Transverse colon (tissue), 4 donors: Measurements from ENCODE around the gene GTF2H4. TPM values are rescaled to one million over a fixed set of nuclear protein-coding genes. Genes with fewer than 3 reads are reported as not detected.
A peak's percentile ranks its signal among the peaks of the same experiment; 100 is the strongest.

Experiments
- DNase-seq: peaks from one replicate; pipeline ENCODE4 v3.0.0-alpha.2; 2019
- H3K27ac ChIP-seq, 4 donors: fragments of 200-600 bp; sonication (generic); 2 replicates each; pipeline ENCODE4 v1.5.1; 2016 to 2018; ENCODE audit warnings: inconsistent platforms in 4 of 4
- H3K27me3 ChIP-seq: fragments of 200-600 bp; sonication (generic); 2 replicates; pipeline ENCODE4 v1.5.1; 2017; ENCODE audit warnings: inconsistent platforms
- H3K36me3 ChIP-seq, 4 donors: fragments of 200-600 bp; sonication (generic); 2 replicates each; pipeline ENCODE4 v1.5.1; 2017 to 2019; ENCODE audit warnings: inconsistent platforms in 4 of 4
- H3K4me1 ChIP-seq, 4 donors: fragments of 200-600 bp; sonication (generic); 2 replicates each; pipeline ENCODE4 v1.5.1; 2017 to 2020; ENCODE audit warnings: inconsistent platforms in 4 of 4
- H3K4me3 ChIP-seq, 4 donors: fragments of 200-600 bp; sonication (generic); 1 replicate in 1 of 4; 2 replicates in 3 of 4; pipeline versions ENCODE4 v1.5.1 to v1.6.1; 2017 to 2019; ENCODE audit warnings: inconsistent platforms in 4 of 4
- H3K9me3 ChIP-seq, 2 donors: fragments of 200-600 bp; sonication (generic); 2 replicates each; pipeline ENCODE4 v1.5.1; 2017 to 2019; ENCODE audit warnings: inconsistent platforms in 2 of 2
- CTCF ChIP-seq, 5 experiments: fragments of 200-600 bp in 3 of 5; fragments of 450-650 bp in 2 of 5; sonication (generic) in 3 of 5; IDR thresholded peaks; 1 replicate in 2 of 5; 2 replicates in 3 of 5; pipeline ENCODE4 v1.5.1; 2016 to 2017; ENCODE audit warnings: antibody characterized with exemption in 5 of 5, inconsistent platforms in 3 of 5, mild to moderate bottlenecking in 2 of 5, moderate library complexity in 1 of 5
- EP300 ChIP-seq: sonication (generic); formaldehyde crosslinking; IDR thresholded peaks from one replicate; pipeline ENCODE4 v1.6.1; 2017; ENCODE audit warnings: antibody characterized with exemption, low read depth
- POLR2A ChIP-seq: fragments of 450-650 bp; IDR thresholded peaks from one replicate; pipeline ENCODE4 v1.6.1; 2016; ENCODE audit warnings: antibody characterized with exemption, mild to moderate bottlenecking, moderate library complexity
- POLR2AphosphoS5 ChIP-seq, 3 donors: sonication (generic); formaldehyde crosslinking; IDR thresholded peaks; one replicate each; pipeline ENCODE4 v1.6.1; 2016; ENCODE audit warnings: antibody characterized with exemption in 3 of 3
- WGBS, 2 donors: methylation state at CpG; one replicate each; pipeline ENCODE4 v1.1.5; 2018; ENCODE audit warnings: low coverage in 1 of 2; 5-methylcytosine and 5-hydroxymethylcytosine counted together
- in situ Hi-C, 4 donors: fragments of 200-750 bp; cut with MboI; loops; one replicate each; pipeline versions ENCODE4 v1.15.0 to v1.15.1; 2017; ENCODE audit warnings: low sequenced_read_pairs in 3 of 4, low pct_ligation_motif_present in 1 of 4, low pct_unique_long_range_greater_than_20kb in 1 of 4
- intact Hi-C: fragments of 100-400 bp; cut with DNase I; formaldehyde crosslinking; loops from one replicate; pipeline ENCODE4 v1.15.1; 2023; ENCODE audit warnings: low total_unique reads
- total RNA-seq, 4 donors: library from RNA; depleted of rRNA; stranded (reverse); fragments of >200 nt; gene quantifications; one replicate each; pipeline ENCODE4 v1.1.0, GENCODE V29; 2016

The GTF2H4 gene
- total RNA-seq, 4 donors from 2014 or later, result 2.0 to 44.5 (median 6.8) TPM

- no peaks in the 10 kb centered on the region for H3K27me3 ChIP-seq
- TF ChIP-seq POLR2AphosphoS5 (IDR thresholded peaks at IDR 0.05) (peak; percentile 36 to 42 (median 36)), CTCF (IDR thresholded peaks at IDR 0.05) (peak; percentile 86 to 98 (median 89)), POLR2A (no peak)
- peak overlapping the region; percentile 85 to 87 (median 87) for H3K27ac ChIP-seq
- peaks cover 11 to 38% (median 18%) of the 10 kb centered on the region in 4 donors for H3K4me1 ChIP-seq
- H3K4me3 ChIP-seq, result peak overlapping the region in 3 of 4 donors; percentile 17 to 53 (median 30)
- 4 to 15% methylated on average over 4 to 15 of the region's 15 CpGs for WGBS, 2 donors
- in situ Hi-C loops, result loop anchor here in 3 of 4 donors (5.0 to 25.0 kb wide), 4 partner anchors 50 to 153 kb away; partner anchors contain the start of genes FLOT1 (in 2 of the 3), IER3 (in 2 of the 3) and TUBB (in 1 of the 3)
- DNase-seq, result peak; percentile 93
- no peaks in the 10 kb centered on the region for H3K9me3 ChIP-seq
- intact Hi-C loops, result loop anchor here (2.0 to 5.0 kb wide), 2 partner anchors 49 to 135 kb away; partner anchors contain the start of genes FLOT1 and IER3
- no peaks in the 10 kb centered on the region for H3K36me3 ChIP-seq
These were observed 30.4 kb upstream of the GTF2H4 start for GRCh38 chr6:30877419-30878262.

GRCh38 chr6:30879684-30880427 lies 28.2 kb upstream of the GTF2H4 start:
- in situ Hi-C loops, result loop anchor here in 3 of 4 donors (5.0 to 25.0 kb wide), 4 partner anchors 53 to 155 kb away; partner anchors contain the start of genes FLOT1 (in 2 of the 3), IER3 (in 2 of the 3) and TUBB (in 1 of the 3)
- TF ChIP-seq EP300 (no peak), CTCF (IDR thresholded peaks at IDR 0.05) (no peak), POLR2A (no peak), POLR2AphosphoS5 (IDR thresholded peaks at IDR 0.05) (no peak)
- no peak for DNase-seq
- Histone ChIP-seq H3K36me3 (no peaks in the 10 kb centered on the region), H3K27ac (no peak overlapping the region), H3K9me3 (no peaks in the 10 kb centered on the region), H3K27me3 (no peaks in the 10 kb centered on the region), H3K4me3 (no peak overlapping the region), H3K4me1 (peaks cover 17 to 48% (median 24%) of the 10 kb centered on the region in 4 donors)
- WGBS, 2 donors, result 90 to 94% methylated on average over 3 to 8 of the region's 8 CpGs
- intact Hi-C loops, result loop anchor here (5.0 to 10.0 kb wide), 2 partner anchors 138 to 205 kb away; partner anchors contain the start of genes DHX16, FLOT1 and IER3

- DNase-seq, result no peak
- 83% methylated on average over 16 of the region's 16 CpGs; no CpG with 5 or more reads in 1 of the 2 donors for WGBS, 2 donors
These were observed 27.2 kb upstream of the GTF2H4 start for GRCh38 chr6:30880698-30881252.

More at GRCh38 chr6:30880698-30881252, 27.2 kb upstream of the GTF2H4 start:
- TF ChIP-seq POLR2AphosphoS5 (IDR thresholded peaks at IDR 0.05) (no peak), POLR2A (no peak), EP300 (no peak), CTCF (IDR thresholded peaks at IDR 0.05) (no peak)
- no peaks in the 10 kb centered on the region for H3K27me3 ChIP-seq
- no peak overlapping the region for H3K27ac ChIP-seq
- H3K9me3 ChIP-seq, result no peaks in the 10 kb centered on the region
- H3K36me3 ChIP-seq, result no peaks in the 10 kb centered on the region
- intact Hi-C loops (loop anchor here (10.0 kb wide), 1 partner anchor 206 kb away; the partner anchor contains the start of gene DHX16), in situ Hi-C loops (loop anchor here in 2 of 4 donors (25.0 kb wide), 1 partner anchor 143 kb away; the partner anchor contains the start of genes FLOT1 (in 2 of the 2) and IER3 (in 2 of the 2))
- no peak overlapping the region for H3K4me3 ChIP-seq
- peaks cover 24 to 52% (median 34%) of the 10 kb centered on the region in 4 donors for H3K4me1 ChIP-seq
